CD4-positive, alpha-beta T cell treated with Interleukin-2 at 100 ng/mL for 4 hours (primary cell): ENCODE results near the gene RAB11A.

Source experiments
- DNase-seq: peaks from one replicate; pipeline ENCODE4 v3.0.0-alpha.2; 2020; ENCODE audit warnings: low spot score

RAB11A gene

DNA sequence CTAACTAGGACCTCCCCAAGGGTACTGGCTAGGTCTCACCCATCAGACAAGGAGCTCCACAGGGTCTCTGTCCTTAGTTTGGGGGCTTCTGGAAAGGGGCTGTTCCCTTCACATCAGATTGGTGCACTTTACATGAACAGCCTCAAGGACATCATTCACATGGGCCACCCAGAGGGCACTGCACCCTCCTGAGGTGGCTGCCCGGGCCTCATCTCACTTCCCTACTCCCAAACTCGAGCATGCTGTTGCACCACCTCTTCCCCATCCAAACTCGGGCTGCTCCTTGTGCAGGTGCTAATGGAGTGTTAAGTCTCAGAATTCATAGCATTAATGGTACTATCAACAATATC, 48.1 kb downstream of the RAB11A start:
- no peak for DNase-seq

DNA sequence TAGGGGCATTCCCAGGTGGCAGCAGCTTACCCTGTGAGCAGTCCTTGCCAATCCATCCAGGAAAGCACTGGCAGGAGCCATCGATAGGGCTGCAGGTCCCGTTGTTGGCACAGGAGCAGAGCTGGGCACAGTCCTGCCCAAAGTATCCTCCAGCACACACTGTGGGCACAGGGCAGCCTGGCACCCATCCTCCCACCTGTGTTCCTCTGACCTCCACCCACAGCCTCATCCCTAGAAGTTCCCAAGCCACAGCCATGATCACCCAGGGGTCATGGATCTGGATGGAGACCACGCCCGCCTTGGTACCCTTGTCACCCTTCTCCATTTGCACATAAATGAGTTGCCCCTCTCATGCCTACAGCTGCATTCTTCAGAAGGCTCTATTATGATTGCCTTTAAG, 48.6 kb downstream of the RAB11A start:
- no peak for DNase-seq

DNA sequence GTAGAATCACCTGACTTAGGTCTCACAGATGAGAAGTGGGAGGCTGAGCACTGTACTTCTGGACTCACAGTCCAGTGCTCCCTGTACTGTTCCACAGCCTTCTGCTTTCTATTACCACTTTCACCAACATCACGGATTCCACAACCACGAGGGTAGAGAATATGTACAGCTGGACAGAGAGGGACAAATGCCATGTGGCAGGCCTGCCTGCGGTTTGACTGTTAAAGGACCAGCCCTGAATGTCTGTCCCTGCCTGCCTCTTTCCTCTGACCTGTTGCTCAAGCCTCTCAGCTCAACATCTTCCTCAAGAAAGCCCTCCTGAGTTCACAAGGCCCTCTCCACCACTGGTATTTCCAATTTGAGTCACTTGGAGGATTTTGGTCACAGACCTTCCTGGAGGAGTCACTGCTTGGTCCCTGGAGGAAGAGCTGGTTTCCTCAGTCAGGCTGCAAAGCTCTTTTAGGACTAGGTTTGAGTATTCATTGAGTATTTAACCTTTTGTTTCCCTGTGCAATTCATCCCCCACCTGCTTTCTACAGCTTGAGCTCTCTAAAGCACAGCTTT, 49.1 kb downstream of the RAB11A start:
- no peak for DNase-seq

DNA sequence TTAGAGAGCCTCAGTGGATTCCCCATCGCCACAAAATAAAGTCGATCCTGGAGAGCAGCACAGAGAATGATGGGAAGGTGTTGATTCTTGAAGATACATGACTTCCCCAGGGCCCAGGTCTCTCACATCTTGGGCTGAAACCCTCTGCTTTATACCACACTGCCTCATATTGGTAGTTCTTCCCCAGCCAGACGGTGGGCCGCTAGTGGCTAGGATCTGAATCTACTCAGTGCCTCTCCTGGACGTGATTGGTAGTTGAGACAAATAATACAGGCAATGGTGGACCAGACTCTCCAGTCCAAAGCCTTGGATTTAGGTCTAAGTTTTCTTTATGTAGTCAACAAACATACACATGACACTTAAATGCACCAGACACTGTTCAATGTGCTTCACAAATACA, 49.7 kb downstream of the RAB11A start:
- no peak for DNase-seq

DNA sequence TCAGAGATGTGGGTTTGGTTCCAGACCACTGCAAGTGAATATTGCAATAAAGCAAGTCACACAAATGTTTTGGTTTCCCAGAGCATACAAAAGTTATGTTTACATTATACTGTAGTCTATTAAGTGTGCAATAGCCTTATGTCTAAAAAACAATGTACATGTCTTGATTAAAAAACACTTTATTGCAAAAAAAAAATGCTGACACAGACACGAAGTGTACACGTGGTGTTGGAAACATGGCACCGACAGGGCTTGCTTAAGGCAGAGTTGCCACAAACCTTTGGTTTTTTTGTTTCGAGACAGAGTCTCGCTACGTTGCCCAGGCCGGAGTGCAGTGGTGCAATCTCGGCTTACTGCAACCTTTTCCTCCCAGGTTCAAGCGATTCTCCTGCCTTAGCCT, 50.1 kb downstream of the RAB11A start:
- no peak for DNase-seq

DNA sequence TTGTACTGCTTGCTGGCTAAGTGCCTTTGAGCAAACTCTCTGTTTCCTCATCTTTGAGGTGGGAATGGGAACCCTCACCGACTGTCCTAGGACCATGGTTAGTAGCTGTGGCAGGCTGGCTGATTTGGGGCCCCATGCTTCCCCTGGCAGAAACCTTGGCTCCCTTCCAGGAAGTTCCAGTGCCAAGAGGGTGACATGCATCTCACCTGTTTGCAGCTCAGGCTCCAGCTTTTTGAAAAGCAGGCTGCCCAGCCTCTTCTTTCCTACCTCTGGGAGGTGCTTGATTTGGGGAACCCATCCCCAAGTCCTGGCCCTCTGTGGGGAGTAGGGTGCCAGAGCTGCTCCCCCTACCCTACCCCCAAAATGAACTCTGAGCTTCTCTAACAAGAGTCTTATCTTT, 50.8 kb downstream of the RAB11A start:
- no peak for DNase-seq

DNA sequence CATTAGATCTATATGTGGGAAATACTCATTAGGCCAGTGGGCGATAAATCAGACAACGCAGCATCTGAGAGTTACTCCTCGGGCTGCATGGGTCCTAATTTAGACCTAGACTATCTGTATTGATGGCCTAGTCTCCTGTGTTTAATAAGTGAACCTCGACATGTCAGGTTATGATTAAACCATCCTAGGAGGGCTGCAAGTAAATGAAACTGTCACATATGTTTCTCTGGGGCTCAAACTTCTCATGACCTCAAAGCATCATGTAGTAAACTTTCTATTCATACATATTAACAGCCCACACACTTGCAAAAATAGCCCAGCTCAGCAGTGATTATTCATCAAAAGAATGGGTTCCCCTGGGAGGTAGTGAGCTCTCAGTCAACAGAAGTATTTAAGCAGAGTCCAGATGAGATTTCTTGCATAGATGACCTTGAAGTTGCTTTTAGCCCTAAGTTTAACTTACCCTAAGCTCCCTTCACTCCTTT, 51.6 kb downstream of the RAB11A start:
- DNase-seq, result no peak

DNA sequence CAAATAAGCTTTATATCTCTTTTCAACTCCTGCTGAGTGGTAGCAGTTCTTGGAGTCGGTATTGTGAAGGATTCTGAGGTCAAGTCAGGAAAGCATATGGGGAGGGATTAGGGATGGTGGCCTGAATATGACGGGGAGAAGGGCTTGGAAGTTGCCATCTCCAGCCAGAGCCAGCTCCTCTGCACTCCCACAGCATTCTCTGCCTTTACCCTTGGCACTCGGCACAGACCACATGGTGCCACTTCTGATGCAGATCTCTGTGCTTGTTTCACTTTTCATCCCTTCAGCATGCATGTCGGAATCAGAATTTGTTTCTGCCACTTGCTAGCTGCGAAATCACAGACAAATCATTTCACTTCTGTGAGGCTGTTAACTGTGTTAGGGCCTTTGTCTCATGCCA, 52.5 kb downstream of the RAB11A start:
- no peak for DNase-seq

DNA sequence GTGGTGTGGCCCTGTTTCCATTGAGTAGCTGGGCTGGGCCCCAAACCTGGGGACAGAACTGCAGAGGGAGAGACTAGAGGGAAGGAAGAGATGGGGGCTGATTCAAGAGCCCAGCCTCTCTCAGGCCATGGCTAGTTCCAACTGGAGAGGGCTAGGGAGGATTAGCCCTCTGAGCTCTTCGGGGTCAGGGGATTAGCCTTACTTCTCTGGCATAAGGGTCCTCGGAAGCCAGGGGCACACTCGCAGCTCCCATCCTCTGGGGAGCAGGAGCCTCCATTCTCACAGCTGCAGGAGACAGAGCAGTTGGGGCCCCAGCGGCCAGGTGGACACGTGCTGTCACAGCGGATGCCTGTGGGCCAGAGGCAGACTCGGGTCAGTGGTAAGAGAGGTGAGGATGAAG, 53.3 kb downstream of the RAB11A start:
- no peak for DNase-seq

DNA sequence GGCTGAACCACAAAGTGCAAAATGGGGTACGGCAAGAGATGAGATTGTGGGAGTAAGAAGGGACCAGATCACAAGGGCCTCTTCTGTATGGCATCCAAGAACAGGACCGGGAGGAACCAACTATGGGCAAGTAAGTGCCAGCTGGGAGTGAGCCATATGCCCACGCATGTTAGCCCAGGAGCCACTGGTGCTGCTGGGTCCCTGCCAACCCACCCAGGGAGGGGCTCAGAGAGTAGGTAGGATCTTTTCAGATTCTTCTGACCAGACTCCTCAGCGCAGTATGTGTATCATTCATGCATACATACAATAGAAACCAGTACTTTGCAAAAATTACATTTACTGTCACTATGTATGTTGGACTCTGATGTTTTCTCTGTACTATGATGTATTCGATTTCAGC, 54.0 kb downstream of the RAB11A start:
- DNase-seq, result no peak

DNA sequence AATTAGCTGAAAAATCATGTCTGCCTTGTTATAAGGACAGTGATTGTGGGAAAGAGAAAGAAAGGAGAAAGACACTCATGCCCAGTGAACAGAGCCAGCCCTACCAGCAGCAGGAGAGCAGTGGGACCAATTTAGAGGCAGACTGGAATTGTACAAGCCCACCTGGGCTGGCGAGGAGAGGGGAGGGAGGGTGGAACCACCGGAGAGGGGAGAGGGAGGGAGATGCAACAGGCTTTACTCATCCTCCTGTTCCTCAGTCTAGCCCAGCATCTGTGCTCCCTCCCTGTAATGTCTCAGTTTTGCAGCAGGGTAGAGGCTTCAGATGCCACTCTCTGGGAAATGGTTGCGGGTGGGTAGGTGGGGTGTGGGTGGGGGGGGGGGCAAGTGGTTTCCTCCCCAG, 54.7 kb downstream of the RAB11A start:
- DNase-seq, result no peak

DNA sequence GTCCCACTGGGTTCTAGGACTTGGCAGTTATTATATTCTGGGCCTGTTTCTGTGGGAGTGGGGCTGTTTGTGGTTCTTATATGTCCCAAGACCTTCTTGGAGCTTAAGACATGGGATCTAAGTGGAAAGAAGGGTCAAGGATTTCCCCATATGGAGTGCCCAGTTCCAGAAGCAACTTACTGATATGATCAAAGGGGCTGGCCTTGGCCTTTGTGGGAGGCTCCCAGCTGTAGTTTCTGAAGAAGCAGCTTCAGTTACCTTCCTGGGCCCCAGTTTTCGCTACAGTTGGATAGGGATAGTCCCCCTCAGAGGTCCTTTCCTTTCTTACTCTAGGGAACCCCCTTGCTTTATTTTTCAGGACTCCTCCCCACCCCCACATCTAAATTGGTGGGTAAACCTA, 56.0 kb downstream of the RAB11A start:
- DNase-seq, result no peak

DNA sequence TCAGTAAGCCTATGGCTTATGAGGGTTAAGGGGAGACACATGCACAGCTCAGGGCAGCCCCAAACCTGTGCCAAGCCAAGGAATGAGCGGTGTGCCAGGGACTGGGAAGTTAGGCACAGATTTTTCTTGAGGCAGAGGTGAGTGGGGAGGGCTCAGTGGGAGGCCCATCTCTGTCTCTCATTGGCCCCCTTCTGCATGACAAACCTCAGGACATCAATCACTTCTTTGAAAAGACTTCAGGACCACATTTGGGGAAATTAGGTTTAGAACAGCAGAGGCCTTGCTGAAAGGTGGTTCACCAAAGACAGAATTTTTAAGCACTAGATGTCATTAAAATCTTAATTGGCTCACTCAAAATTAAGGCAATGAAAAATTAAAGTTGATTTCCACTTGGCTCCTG, 57.2 kb downstream of the RAB11A start:
- no peak for DNase-seq

DNA sequence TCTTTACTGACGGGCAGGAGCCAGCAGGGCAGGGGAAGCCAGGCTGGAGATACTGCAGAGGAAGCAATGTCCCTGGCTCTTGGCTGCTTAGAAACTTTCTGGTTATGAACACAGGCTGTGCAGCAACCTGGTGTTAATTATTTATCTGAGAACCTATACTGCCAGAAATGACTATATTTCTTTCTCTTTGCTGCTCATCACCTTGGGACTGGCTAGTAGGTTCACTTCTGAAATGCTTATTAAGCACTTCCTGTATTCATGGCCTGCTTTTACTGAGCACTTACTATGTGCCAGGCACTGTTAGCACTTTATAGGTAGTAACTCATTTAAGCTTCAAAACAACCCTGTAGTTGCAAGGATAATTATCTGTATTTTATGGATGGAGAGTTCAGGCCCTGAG, 57.6 kb downstream of the RAB11A start:
- DNase-seq, result no peak

DNA sequence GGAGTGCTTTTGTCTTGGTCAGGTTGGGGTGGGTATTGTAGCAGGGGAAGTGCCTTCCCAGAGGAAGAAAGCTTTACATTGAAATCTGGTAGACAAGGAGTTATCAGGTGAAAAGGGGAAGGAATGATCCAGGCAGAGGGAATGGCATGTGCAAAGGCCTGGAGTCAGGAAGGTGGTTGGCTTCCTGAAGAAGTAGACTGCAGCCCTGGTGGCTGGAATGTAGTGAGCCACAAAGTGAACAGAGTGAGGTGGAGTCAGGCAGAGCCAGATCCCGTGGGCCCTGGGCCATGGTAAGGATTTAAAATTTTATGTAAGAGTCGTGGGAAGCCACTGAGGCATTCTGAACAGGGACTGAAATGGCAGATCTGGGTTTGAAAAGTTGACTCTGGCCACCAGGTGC, 58.3 kb downstream of the RAB11A start:
- no peak for DNase-seq

DNA sequence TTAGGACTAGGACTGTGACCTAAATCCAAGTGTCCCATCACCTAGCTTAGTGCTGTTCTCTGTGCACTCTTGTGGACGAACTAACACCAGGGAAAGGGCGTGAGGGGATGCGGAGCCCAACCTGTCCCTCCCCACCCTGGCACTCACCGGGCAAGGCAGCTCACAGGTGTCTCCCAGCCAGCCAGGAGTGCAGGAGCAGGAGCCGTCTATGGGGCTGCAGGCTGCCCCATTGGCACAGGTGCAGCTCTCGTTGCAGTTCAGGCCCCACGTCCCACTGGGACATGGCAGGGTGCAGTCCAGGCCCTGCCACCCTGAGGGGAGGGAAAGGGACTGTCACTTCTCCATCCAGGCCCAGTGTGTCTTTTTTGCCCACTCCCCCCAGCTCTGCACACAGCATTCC, 60.3 kb downstream of the RAB11A start:
- no peak for DNase-seq

DNA sequence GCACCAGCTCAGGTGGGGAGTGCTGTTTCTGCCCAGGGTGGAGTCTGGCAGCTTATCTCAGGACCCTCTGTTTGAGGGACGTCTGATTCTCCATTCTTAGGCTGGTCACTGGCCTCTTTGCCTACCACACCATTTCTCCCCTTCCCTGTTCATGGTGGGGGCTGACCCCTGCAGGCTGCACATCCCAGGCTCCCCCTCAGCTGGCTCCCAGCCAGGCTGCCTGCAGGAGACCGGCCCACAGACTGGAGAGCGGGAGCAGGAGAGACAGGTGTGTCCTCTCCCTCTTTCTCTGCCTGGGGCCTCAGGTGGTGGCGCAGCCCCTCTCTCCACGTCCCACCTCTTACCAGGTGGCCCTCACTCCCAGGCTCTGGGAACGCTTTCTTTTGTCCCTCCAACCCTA, 60.8 kb downstream of the RAB11A start:
- no peak for DNase-seq

DNA sequence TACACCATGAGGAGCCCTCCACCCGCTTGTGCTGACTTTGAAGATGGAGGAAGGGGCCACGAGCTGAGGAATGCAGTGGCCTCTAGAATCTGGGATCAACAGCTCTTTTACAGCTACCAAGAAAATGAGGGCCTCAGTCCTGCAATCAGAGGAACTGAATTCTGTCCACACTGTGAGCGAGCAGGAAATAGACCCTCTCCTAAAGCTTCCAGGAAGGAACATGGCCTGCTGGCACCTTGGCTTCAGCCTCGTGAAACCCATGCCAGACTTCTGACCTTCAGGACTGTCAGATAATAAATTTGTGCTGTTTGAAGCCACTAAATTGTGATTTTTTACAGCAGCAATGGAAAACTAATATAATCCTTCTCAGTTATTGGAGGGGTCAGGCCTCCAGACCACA, 61.9 kb downstream of the RAB11A start:
- no peak for DNase-seq

DNA sequence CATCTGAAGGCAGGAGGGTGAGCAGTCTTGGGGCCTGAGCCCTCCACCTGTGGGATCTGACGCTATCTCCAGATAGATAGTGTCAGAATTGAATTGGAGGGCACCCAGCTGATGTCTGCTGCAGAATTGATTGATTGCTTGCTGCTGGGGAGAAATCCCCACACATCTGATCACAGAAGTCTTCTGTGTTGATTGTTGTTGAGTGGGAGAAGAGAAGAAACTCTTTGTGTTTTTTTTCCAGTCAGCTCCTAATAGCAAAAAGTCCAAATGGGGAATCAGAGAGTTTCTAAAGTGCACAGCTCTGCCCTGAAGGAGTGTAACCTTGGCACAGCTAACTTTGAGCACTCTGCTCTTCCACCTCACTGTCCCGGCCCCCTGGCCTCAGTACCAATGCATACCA, 66.1 kb downstream of the RAB11A start:
- no peak for DNase-seq

DNA sequence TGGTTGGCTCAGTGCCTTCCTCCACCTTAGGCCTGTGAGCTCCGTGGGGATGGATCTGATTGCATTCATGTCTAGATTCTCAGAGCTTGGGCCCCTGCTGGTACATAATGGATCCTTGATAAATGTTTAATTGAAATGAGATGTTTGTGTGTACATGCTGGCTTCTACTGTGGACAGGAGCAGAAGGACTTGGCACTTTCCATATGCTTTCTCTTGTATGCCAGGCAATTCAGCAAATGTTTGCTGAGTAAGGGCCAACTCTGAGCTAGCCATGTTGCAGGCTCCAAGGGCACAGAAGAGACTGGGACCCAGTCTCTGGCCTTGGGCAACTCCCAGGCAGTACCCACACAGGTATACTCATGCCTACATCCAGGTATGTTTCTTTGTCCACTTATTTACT, 67.0 kb downstream of the RAB11A start:
- no peak for DNase-seq

DNA sequence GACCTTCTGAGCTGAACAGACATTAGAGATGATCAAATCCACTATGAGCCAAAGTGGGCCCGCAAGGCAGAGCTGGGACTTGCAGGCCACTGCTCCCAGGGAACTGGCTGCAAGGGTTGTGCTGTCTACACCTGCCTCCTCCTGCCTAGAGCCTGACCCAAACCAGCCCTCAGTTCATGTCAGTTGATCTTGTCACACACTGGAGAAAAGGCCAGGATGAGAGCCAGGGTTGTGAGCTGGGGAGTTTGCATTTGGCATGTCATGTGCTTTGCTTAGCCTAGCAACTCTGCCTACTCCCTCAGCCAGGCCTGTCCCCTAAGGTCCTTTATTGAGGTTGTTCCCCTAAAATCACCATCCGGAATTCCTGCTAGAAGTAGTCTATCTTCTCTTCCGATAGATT, 67.8 kb downstream of the RAB11A start:
- DNase-seq, result no peak

DNA sequence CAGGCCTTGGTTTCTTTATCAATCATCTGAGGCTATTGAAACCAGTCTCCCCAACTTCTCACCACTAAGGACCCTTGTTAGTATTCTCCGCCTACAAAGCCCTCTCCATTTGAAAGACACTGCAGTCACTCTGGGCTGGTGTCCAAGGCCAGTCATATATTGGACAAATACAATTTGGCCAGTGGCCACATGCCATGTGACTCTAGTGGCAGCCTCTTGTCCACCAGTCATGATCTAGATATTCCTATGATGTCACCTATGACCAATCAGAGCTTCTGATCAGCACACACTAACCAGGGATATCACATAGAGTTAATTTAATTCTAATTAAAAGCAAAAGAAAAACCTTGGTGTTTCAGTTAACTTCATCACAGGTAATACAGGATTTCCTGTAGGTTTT, 68.2 kb downstream of the RAB11A start:
- DNase-seq, result no peak

DNA sequence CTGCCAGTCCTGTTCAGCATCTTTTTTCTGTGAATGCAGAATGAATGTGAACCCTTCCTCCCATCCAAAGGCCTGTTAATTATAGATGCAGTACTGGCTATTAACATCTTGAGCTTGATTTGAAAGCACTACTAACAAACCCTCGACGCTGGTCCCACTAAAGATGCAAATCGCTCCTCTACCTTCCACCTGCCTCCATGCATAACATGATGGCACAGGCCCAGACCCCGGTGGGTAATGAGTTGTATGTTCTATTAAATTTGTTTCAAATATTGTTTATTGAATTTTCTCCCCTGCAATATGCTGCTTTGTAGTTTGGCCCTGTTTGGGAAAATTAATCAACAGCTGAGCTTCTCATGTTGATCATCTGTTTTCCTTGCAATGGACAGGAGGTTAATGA, 69.3 kb downstream of the RAB11A start:
- DNase-seq, result no peak

DNA sequence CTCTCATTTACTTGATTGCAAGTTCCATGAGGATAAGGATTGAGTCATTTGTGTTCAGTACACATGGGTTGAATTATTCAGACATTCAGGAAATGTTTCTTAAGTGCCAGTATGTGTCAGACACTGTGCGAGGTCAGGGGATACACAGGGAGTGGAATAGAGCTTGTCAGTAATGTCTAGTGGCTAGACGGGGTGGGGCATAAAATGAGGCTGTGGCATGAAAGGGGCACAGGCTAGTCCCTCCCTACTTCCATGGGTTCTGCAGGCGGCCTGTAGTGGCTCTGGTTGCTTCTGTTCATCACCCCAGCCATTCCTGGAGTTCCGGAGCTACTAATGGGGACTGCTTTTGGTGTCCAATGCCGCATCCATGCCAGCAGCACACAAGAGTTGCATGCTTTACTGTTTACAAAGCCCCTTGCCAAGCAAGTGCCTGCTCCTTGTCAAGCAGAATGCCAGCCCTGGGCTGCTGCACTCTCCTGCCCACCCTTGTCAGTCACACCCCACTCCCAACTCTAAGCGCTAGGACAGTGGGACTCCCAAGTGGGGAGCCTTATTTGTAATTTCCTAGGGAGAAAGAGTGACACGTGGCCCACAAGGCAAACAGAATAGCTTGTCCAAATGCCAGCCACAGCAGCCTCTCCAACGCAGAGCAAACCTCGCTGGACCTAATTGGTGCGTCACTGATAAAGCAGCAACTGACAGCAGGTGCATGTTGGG, 70.8 kb downstream of the RAB11A start:
- DNase-seq, result no peak

DNA sequence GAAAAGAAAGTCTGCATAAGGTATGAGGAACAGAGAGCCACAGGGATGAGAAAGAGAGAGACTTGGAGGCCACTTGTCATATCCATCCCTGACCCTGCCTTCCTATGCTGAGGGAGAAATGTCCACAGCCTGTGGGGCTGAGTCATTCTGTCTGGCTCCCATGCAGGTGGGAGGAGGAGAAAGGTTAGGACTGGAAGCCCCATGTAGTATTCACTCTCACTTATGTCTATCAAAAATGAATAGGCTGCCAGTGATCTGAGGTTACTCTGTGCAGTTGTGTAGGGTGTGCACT, 71.3 kb downstream of the RAB11A start:
- no peak for DNase-seq
